Colonic mucosa (tissue), 4 donors: ENCODE results near the gene MEIOC. TPM values are rescaled to one million over a fixed set of nuclear protein-coding genes. Genes with fewer than 3 reads are reported as not detected.
A peak's percentile ranks its signal among the peaks of the same experiment; 100 is the strongest.
"Not testable (repeated sequence)": the region's sequence is repeated elsewhere in the genome, so short reads cannot be mapped to it uniquely, and the experiment has no call there.

Experiments used
- DNase-seq: peaks from one replicate; pipeline ENCODE4 v3.0.0-alpha.2; 2020
- H3K27ac ChIP-seq: fragments of 200-600 bp; one replicate; pipeline ENCODE4 v1.8.0; 2021
- H3K27me3 ChIP-seq: fragments of 200-600 bp; one replicate; pipeline ENCODE4 v1.8.0; 2021
- H3K36me3 ChIP-seq: fragments of 200-600 bp; one replicate; pipeline ENCODE4 v1.8.0; 2021
- H3K4me1 ChIP-seq: fragments of 200-600 bp; one replicate; pipeline ENCODE4 v1.8.0; 2021; ENCODE audit warnings: mild to moderate bottlenecking
- H3K4me3 ChIP-seq: fragments of 200-600 bp; one replicate; pipeline ENCODE4 v1.8.0; 2021
- H3K9ac ChIP-seq, 2 donors: one replicate each; pipeline ENCODE4 v1.7.0; 2013; ENCODE audit warnings: control low read depth in 2 of 2, low read depth in 2 of 2, low read length in 2 of 2
- H3K9me3 ChIP-seq: fragments of 200-600 bp; one replicate; pipeline ENCODE4 v1.8.0; 2021
- intact Hi-C: fragments of 100-400 bp; cut with DNase I; formaldehyde crosslinking; loops from one replicate; pipeline ENCODE4 v1.14.1; 2022
- total RNA-seq, 2 donors: library from RNA; stranded (reverse); fragmentation: NEBNext Ultra II Directional in 1 of 2; extraction: Animal tissue kit (Norgen Biotek cat#: 25700) in 1 of 2; gene quantifications; one replicate each; pipeline ENCODE4 v1.2.1, GENCODE V29; 2021
- TF ChIP-seq, protein P1 (sequence below): fragments of 200-600 bp; IDR thresholded peaks from one replicate; pipeline ENCODE4 v1.8.0; 2022; ENCODE audit warnings: antibody characterized with exemption, mild to moderate bottlenecking
- donor health status: healthy.
- donor health status: DM: no; HTN: no; CAD: no.
- donor health status: DM: no; HTN: no; CAD: no.

The MEIOC gene
- total RNA-seq, 2 donors from 2014 or later, result not detected

DNA sequence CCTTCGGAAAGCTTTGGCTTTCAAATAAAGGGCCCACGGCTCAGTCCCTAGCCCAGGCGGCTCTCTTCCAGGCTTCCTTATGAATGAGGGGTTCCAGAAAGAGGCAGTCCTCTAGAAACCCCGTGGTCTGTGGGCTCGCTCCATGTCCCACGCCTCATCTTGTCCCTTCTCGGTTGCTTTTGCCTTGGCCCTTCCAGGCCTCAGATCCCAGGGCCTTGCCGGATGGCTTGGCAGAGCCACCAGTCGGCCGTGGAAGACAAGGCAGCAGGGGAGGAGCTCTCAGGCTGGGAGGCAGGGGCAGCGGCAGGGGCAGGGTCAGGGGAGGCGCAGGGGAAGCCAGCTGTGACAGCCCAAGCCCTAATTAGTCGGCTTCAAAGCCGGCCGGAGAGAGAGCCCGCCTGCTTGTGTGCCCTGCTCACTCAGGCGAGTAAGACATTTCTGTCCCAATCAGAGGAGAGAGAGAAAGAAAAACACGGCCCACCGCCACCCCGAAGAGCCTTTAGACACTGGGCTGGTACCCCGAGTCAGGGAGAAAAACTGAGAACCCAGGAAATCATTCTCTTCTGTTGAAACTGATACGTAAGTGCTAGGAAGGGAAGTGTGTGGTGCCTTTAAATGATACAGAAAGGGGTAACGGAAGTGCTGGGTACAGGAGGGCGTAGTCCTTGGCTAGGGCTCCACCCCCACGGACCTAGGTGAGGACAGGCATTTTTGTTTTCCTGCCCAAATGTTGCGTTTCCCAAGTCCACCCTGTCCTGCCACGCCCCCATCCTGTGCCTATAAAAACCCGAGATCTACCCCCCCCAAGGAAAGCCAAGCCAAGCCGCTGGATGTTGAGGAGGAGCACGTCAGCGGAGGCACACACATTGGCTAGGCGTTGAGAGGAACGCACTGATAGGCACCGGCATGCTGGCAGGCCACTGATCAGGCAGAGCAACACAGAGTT lies 27.8 kb upstream of the MEIOC start:
- no peaks in the 10 kb centered on the region for H3K9me3 ChIP-seq
- TF ChIP-seq, protein P1, sequence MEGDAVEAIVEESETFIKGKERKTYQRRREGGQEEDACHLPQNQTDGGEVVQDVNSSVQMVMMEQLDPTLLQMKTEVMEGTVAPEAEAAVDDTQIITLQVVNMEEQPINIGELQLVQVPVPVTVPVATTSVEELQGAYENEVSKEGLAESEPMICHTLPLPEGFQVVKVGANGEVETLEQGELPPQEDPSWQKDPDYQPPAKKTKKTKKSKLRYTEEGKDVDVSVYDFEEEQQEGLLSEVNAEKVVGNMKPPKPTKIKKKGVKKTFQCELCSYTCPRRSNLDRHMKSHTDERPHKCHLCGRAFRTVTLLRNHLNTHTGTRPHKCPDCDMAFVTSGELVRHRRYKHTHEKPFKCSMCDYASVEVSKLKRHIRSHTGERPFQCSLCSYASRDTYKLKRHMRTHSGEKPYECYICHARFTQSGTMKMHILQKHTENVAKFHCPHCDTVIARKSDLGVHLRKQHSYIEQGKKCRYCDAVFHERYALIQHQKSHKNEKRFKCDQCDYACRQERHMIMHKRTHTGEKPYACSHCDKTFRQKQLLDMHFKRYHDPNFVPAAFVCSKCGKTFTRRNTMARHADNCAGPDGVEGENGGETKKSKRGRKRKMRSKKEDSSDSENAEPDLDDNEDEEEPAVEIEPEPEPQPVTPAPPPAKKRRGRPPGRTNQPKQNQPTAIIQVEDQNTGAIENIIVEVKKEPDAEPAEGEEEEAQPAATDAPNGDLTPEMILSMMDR, result no peak
- no peaks in the 10 kb centered on the region for H3K4me1 ChIP-seq
- DNase-seq, result peak; percentile 25
- H3K9ac ChIP-seq, result no peak overlapping the region
- H3K4me3 ChIP-seq, result peak overlapping the region; percentile 1
- intact Hi-C loops, result no loop called here
- H3K36me3 ChIP-seq, result no peaks in the 10 kb centered on the region
- H3K27ac ChIP-seq, result no peak overlapping the region
- no peaks in the 10 kb centered on the region for H3K27me3 ChIP-seq

DNA sequence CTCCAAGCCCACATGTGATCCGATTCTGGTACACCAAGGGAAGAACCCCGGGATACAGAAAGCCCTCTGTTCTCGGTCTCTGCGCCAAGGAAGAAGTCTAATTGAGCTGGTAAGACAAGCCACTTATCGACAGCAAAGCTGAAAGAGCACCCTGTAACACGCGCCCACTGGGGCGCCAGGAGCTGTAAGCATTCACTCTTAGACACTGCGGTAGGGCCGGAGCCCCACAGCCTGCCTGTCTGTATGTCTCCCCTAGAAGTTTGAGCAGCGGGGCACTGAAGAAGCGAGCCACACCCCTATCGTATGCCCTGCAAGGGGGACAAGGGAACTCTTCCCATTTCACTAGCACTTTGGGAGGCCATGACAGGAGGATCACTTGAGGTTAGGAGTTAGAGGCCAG lies 27.0 kb upstream of the MEIOC start:
- intact Hi-C loops, result no loop called here
- Histone ChIP-seq H3K27me3 (no peaks in the 10 kb centered on the region), H3K36me3 (no peaks in the 10 kb centered on the region)

DNA sequence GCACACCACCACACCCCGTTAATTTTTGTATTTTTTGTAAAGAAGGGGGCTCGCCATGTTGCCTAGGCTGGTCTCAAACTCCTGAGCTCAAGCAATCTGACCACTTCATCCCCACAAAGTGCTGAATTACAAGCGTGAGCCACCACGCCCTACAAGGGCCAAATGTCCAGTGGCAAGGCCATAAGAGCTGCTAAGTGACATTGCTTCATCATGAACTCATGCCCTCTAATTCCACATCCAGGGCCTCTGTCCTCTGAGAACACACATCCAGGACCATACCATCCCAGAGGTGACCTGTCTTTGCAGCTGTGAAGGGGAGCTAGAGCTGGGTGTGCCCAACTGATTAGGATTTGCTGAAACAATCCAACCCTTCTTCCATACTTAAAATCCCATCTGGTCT lies 25.6 kb upstream of the MEIOC start:
- Histone ChIP-seq H3K36me3 (no peaks in the 10 kb centered on the region), H3K9me3 (no peaks in the 10 kb centered on the region), H3K4me3 (no peak overlapping the region), H3K4me1 (no peaks in the 10 kb centered on the region), H3K9ac (no peak overlapping the region), H3K27me3 (no peaks in the 10 kb centered on the region), H3K27ac (no peak overlapping the region)
- DNase-seq, result no peak
- TF ChIP-seq, protein P1, result no peak
- intact Hi-C loops, result loop anchor here (10.0 kb wide), 1 partner anchor 46 kb away; no protein-coding TSS in a partner anchor

More for the DNA sequence above, 27.0 kb upstream of the MEIOC start:
- no peak overlapping the region for H3K4me3 ChIP-seq
- no peak for DNase-seq
- H3K4me1 ChIP-seq, result no peaks in the 10 kb centered on the region
- no peak overlapping the region for H3K27ac ChIP-seq
- no peaks in the 10 kb centered on the region for H3K9me3 ChIP-seq
- no peak overlapping the region for H3K9ac ChIP-seq
- TF ChIP-seq, protein P1, result no peak

DNA sequence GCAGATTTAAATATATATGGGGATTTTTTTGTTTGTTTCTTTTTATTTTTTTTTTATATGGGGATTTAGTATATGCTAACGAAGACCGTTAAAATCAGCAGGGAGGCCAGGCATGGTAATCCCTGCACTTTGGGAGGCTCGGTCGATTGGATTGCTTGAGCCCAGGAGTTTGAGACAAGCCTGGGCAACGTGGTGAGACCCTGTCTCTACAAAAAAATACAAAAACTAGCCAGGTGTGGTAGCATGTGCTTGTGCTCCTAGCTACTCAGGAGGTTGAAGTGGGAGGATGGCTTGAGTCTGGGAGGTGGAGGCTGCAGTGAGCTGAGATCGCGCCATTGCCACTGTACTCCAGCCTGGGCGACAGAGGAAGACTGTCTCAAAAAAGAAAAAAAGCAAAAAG lies 22.3 kb upstream of the MEIOC start:
- H3K27me3 ChIP-seq, result no peaks in the 10 kb centered on the region
- intact Hi-C loops, result loop anchor here (10.0 kb wide), 1 partner anchor 49 kb away; no protein-coding TSS in a partner anchor
- H3K9ac ChIP-seq, result no peak overlapping the region
- TF ChIP-seq, protein P1, result no peak
- no peak overlapping the region for H3K27ac ChIP-seq
- no peaks in the 10 kb centered on the region for H3K4me1 ChIP-seq
- no peak for DNase-seq
- H3K4me3 ChIP-seq, result no peak overlapping the region
- H3K36me3 ChIP-seq, result no peaks in the 10 kb centered on the region
- H3K9me3 ChIP-seq, result no peaks in the 10 kb centered on the region

DNA sequence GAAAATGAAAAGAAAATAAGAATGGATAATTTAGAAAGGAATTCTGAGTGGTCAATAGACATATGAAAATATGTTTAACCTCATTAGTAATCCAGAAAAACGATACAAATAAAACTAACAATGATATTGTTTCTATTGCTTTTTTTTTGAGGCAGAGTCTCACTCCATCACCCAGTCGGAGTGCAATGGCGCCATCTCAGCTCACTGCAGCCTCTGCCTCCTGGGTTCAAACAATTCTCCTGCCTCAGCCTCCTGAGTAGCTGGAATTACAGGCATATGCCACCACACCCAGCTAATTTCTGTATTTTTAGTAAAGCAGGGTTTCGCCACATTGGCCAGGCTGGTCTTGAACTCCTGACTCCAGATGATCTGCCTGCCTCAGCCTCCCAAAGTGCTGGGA lies 21.9 kb upstream of the MEIOC start:
- not testable (repeated sequence) for H3K27me3 ChIP-seq, DNase-seq, H3K4me3 ChIP-seq, H3K36me3 ChIP-seq, H3K27ac ChIP-seq, H3K4me1 ChIP-seq, H3K9me3 ChIP-seq, H3K9ac ChIP-seq
- intact Hi-C loops, result loop anchor here (10.0 kb wide), 1 partner anchor 50 kb away; no protein-coding TSS in a partner anchor

DNA sequence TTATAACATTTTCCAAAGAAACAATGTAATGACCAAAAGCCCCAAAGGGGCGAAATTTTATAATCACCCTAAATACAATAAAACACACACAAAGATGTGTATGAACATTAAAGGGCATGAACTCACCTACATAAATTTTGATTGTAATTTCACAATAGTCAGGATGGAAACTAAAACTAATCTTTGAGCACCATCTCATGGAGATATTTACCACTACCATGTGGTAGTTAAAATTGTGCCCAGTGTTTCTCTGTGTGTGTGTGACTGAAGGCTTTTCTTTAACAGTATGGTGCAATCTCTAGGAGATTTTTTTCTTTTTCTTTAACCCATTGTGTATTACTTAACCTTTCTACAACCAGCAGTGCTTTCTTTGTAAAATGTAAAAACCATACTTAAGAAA lies 19.7 kb upstream of the MEIOC start:
- no peaks in the 10 kb centered on the region for H3K27me3 ChIP-seq
- DNase-seq, result no peak
- TF ChIP-seq, protein P1, result peak; percentile 22
- no peak overlapping the region for H3K9ac ChIP-seq
- H3K36me3 ChIP-seq, result no peaks in the 10 kb centered on the region
- H3K4me3 ChIP-seq, result no peak overlapping the region
- H3K9me3 ChIP-seq, result no peaks in the 10 kb centered on the region
- no peaks in the 10 kb centered on the region for H3K4me1 ChIP-seq
- intact Hi-C loops, result loop anchor here (5.0 to 10.0 kb wide), 2 partner anchors 52 to 104 kb away; no protein-coding TSS in a partner anchor
- H3K27ac ChIP-seq, result no peak overlapping the region
